Astrocyte (in vitro differentiated cells and primary cell): ENCODE data around the gene ACAA1.

Experiments used
- CTCF ChIP-seq: IDR thresholded peaks from 2 replicates; pipeline ENCODE4 v1.5.1; 2011; ENCODE audit warnings: low read depth, mild to moderate bottlenecking, inconsistent platforms, low read length, moderate library complexity; ENCODE audit not compliant: insufficient read depth
- EZH2 ChIP-seq: IDR thresholded peaks from 2 replicates; pipeline ENCODE4 v1.6.1; 2012; ENCODE audit warnings: mild to moderate bottlenecking, low read length, inconsistent platforms; ENCODE audit not compliant: insufficient read depth

- TF ChIP-seq CTCF (no peak), EZH2 (no peak)
Observed at GRCh38 chr3:38089163-38089562, 47.8 kb downstream of the ACAA1 start.
